HepG2 (cell line): ENCODE measurements around the gene COX4I2. TPM values are rescaled to one million over a fixed set of nuclear protein-coding genes. Genes with fewer than 3 reads are reported as not detected.

Experiments
- ATAC-seq: fragments of 200-7000 bp; cut with Tn5 transposase; 3 replicates; pipeline ENCODE4 v1.9.1; 2020; ENCODE audit warnings: mild to moderate bottlenecking, moderate library complexity
- BruUV-seq: library from RNA; stranded (reverse); fragments of 400-500 nt; replicated peaks from 2 replicates; lab custom pipeline; 2021; lab: Mats Ljungman, UMichigan
- CTCF ChIA-PET: fragments of 300-600 bp; formaldehyde crosslinking; extraction: SDS; loops from one replicate; lab custom pipeline; 2021; ENCODE audit warnings: low total read pairs, inconsistent platforms, low intra/inter-chr PET ratio; lab: Yijun Ruan, JAX
- POLR2A ChIA-PET: fragments of 350-600 bp; sonication (Branson Sonifier 250); formaldehyde crosslinking; loops from one replicate; lab custom pipeline; 2020; ENCODE audit warnings: antibody characterized with exemption, inconsistent platforms; lab: Yijun Ruan, JAX
- DNase-seq: peaks from one replicate; pipeline ENCODE4 v3.0.0-alpha.2; 2015; ENCODE audit warnings: low spot score
- FAIRE-seq: peaks from 3 replicates; lab custom pipeline; 2011; peaks lifted over from hg19 to GRCh38; lab: Jason Lieb, UNC
- H2AFZ ChIP-seq: one replicate; pipeline ENCODE4 v1.6.1; 2011; ENCODE audit warnings: low read length, inconsistent platforms
- H3K27ac ChIP-seq: fragments of 300-600 bp; 3 replicates; pipeline ENCODE4 v1.8.0; 2011; ENCODE audit warnings: mixed run types, mild to moderate bottlenecking, mixed read lengths, low read length, inconsistent platforms; ENCODE audit not compliant: insufficient read depth; ENCODE audit errors: extremely low read length
- H3K27me3 ChIP-seq, 2 experiments: fragments of 200-600 bp in 1 of 2; 2 replicates in 1 of 2; 3 replicates in 1 of 2; pipeline versions ENCODE4 v1.6.0 to v1.8.0; 2011; ENCODE audit warnings: low read length in 2 of 2, mild to moderate bottlenecking in 2 of 2, moderate library complexity in 2 of 2, inconsistent platforms in 1 of 2; ENCODE audit not compliant: insufficient read depth in 2 of 2, control insufficient read depth in 1 of 2
- H3K36me3 ChIP-seq, 2 experiments: fragments of 200-600 bp in 1 of 2; replicated peaks in 1 of 2; 2 replicates in 1 of 2; 3 replicates in 1 of 2; pipeline versions ENCODE4 v1.5.1 to v1.8.0; 2011; ENCODE audit warnings: low read length in 2 of 2, inconsistent platforms in 1 of 2; ENCODE audit not compliant: insufficient read depth in 2 of 2, control insufficient read depth in 1 of 2
- H3K4me1 ChIP-seq: 2 replicates; pipeline ENCODE4 v1.5.1; 2012; ENCODE audit warnings: low read length, inconsistent platforms; ENCODE audit not compliant: insufficient read depth
- H3K4me2 ChIP-seq: 2 replicates; pipeline ENCODE4 v1.6.0; 2011; ENCODE audit warnings: low read depth, low read length, inconsistent platforms
- H3K4me3 ChIP-seq, 3 experiments: fragments of 200-600 bp in 1 of 3; sonication (generic), shearing (Covaris generic) in 1 of 3; replicated peaks in 1 of 3; 2 replicates each; pipeline ENCODE4 v1.5.1; 2011 to 2016; ENCODE audit warnings: low read length in 3 of 3, inconsistent platforms in 2 of 3, low read depth in 2 of 3, mild to moderate bottlenecking in 2 of 3, control low read depth in 1 of 3, mixed read lengths in 1 of 3; ENCODE audit not compliant: insufficient read depth in 1 of 3
- H3K79me2 ChIP-seq: one replicate; pipeline ENCODE4 v1.6.1; 2011; ENCODE audit warnings: low read length, inconsistent platforms; ENCODE audit not compliant: insufficient read depth
- H3K9ac ChIP-seq: 2 replicates; pipeline ENCODE4 v1.6.0; 2011; ENCODE audit warnings: mild to moderate bottlenecking, low read depth, low read length, inconsistent platforms; ENCODE audit not compliant: insufficient read depth
- H3K9me3 ChIP-seq: 2 replicates; pipeline ENCODE4 v1.5.1; 2012; ENCODE audit warnings: mild to moderate bottlenecking, low read length
- H4K20me1 ChIP-seq: 2 replicates; pipeline ENCODE4 v1.6.0; 2011; ENCODE audit warnings: inconsistent platforms, mild to moderate bottlenecking, low read length, moderate library complexity; ENCODE audit not compliant: insufficient read depth
- AGO2 ChIP-seq: fragments of 200-400 bp; formaldehyde crosslinking; optimal IDR thresholded peaks from 2 replicates; pipeline ENCODE3; 2017; ENCODE audit warnings: mild to moderate bottlenecking, low read depth, low read length, moderate library complexity
- HES4 ChIP-seq: sonication (generic); formaldehyde crosslinking; IDR thresholded peaks from 2 replicates; pipeline ENCODE4 v1.9.0; 2021; ENCODE audit warnings: mild to moderate bottlenecking, missing genetic modification reagents, borderline replicate concordance
- HNRNPL ChIP-seq: fragments of 200-400 bp; formaldehyde crosslinking; IDR thresholded peaks from 2 replicates; pipeline ENCODE4 v1.6.1; 2017; ENCODE audit warnings: mild to moderate bottlenecking, low read depth, low read length
- IRX3 ChIP-seq: sonication (generic); formaldehyde crosslinking; IDR thresholded peaks from 2 replicates; pipeline ENCODE4 v1.8.1; 2023; ENCODE audit warnings: mild to moderate bottlenecking, low read depth, missing genetic modification reagents, borderline replicate concordance
- POLR2AphosphoS2 ChIP-seq: IDR thresholded peaks from 2 replicates; pipeline ENCODE4 v1.6.1; 2011; ENCODE audit warnings: low read depth, low read length, improper control_type of control experiment
- PRMT3 ChIP-seq: sonication (generic); formaldehyde crosslinking; IDR thresholded peaks from 2 replicates; pipeline ENCODE4 v1.8.1; 2022; ENCODE audit warnings: low read depth, mild to moderate bottlenecking, moderate library complexity, missing genetic modification reagents, borderline replicate concordance
- SIN3A ChIP-seq: IDR thresholded peaks from 2 replicates; pipeline ENCODE4 v1.6.1; 2011; ENCODE audit warnings: low read depth, mild to moderate bottlenecking, control low read depth, low read length, borderline replicate concordance
- ZBTB7A ChIP-seq: sonication (generic); formaldehyde crosslinking; IDR thresholded peaks from 2 replicates; pipeline ENCODE4 v1.8.0; 2022; ENCODE audit warnings: mild to moderate bottlenecking, missing genetic modification reagents
- ZBTB8A ChIP-seq: sonication (generic); formaldehyde crosslinking; IDR thresholded peaks from 2 replicates; pipeline ENCODE4 v1.4.0; 2020; ENCODE audit warnings: mild to moderate bottlenecking, low read depth, missing genetic modification reagents, borderline replicate concordance
- ZC3H4 ChIP-seq: sonication (generic); formaldehyde crosslinking; IDR thresholded peaks from 2 replicates; pipeline ENCODE4 v1.4.0; 2020; ENCODE audit warnings: missing genetic modification reagents, borderline replicate concordance
- ZNF672 ChIP-seq: sonication (generic); formaldehyde crosslinking; IDR thresholded peaks from 2 replicates; pipeline ENCODE4 v1.8.1; 2022; ENCODE audit warnings: missing genetic modification reagents
- ZNF7 ChIP-seq: IDR thresholded peaks from 2 replicates; pipeline ENCODE4 v1.6.1; 2016; ENCODE audit warnings: missing biosample characterization, missing genetic modification reagents
- ZNF768 ChIP-seq: sonication (generic); formaldehyde crosslinking; IDR thresholded peaks from 2 replicates; pipeline ENCODE4 v1.4.0; 2020; ENCODE audit warnings: missing genetic modification reagents
- ZNF788 ChIP-seq: sonication (generic); formaldehyde crosslinking; IDR thresholded peaks from 2 replicates; pipeline ENCODE4 v1.5.0; 2020; ENCODE audit warnings: mild to moderate bottlenecking, missing genetic modification reagents, borderline replicate concordance
- ZNF839 ChIP-seq: sonication (generic); formaldehyde crosslinking; IDR thresholded peaks from 2 replicates; pipeline ENCODE4 v1.4.0; 2020; ENCODE audit warnings: missing genetic modification reagents, mild to moderate bottlenecking, borderline replicate concordance
- WGBS: methylation state at CpG from one replicate; pipeline ENCODE4 v1.1.6; 2017; ENCODE audit warnings: low lambda C conversion rate; 5-methylcytosine and 5-hydroxymethylcytosine counted together
- in situ Hi-C: cut with HindIII; loops from 2 replicates; pipeline ENCODE4 v1.10.0; 2017; ENCODE audit warnings: low pct_unique_long_range_greater_than_20kb; ENCODE audit not compliant: extremely low pct_ligation_motif_present
- intact Hi-C: fragments of 100-400 bp; cut with micrococcal nuclease; formaldehyde crosslinking; loops from one replicate; pipeline ENCODE4 v1.10.0; 2022; ENCODE audit not compliant: unreplicated experiment
- polyA plus RNA-seq, 8 experiments: library from polyadenylated mRNA; depleted of rRNA in 3 of 8; stranded (reverse) in 7 of 8; unstranded in 1 of 8; fragments of >200 nt; fragmentation: Illumina TruSeq in 4 of 8; extraction: Trizol in 4 of 8; gene quantifications; 2 replicates each; pipeline versions ENCODE4 v1.2.1 to v1.2.3, GENCODE V29; 2011 to 2016; ENCODE audit warnings: low read depth in 4 of 8, missing spikeins in 1 of 8, mixed read lengths in 1 of 8; ENCODE audit not compliant: insufficient read depth in 1 of 8
- total RNA-seq, 5 experiments: library from RNA; depleted of rRNA; stranded (reverse); fragments of >200 nt; fragmentation: Illumina TruSeq; extraction: Trizol; gene quantifications; 2 replicates each; pipeline ENCODE4 v1.2.3, GENCODE V29; 2016; ENCODE audit warnings: low read depth in 1 of 5
- TF ChIP-seq, protein P1 (sequence below): sonication (generic); formaldehyde crosslinking; IDR thresholded peaks from 2 replicates; pipeline ENCODE4 v1.4.0; 2020; ENCODE audit warnings: mild to moderate bottlenecking, missing genetic modification reagents
- TF ChIP-seq, protein P2 (sequence below): sonication (generic); formaldehyde crosslinking; IDR thresholded peaks from 2 replicates; pipeline ENCODE4 v1.5.1; 2020; ENCODE audit warnings: missing genetic modification reagents, mild to moderate bottlenecking, borderline replicate concordance

The COX4I2 gene
- total and polyA plus RNA-seq, 2 of the 13 experiments (the other 11 are each of a cell fraction or from before 2014, with no cell fraction given): 1.1 TPM; not detected in 1

- Histone ChIP-seq H3K9ac (peak overlapping the region; percentile 30; the same call in 1 of the 2 replicates), H2AFZ (no peak overlapping the region), H3K4me2 (no peak overlapping the region), H3K79me2 (peaks cover 40% of the 10 kb centered on the region), H4K20me1 (peaks cover 21% of the 10 kb centered on the region; the same call in 1 of the 2 replicates), H3K4me3 (no peak overlapping the region), H3K36me3 (peaks cover 44 to 52% of the 10 kb centered on the region in 2 experiments), H3K27me3 (no peaks in the 10 kb centered on the region), H3K4me1 (peaks cover 99% of the 10 kb centered on the region), H3K27ac (peak overlapping the region; percentile 77), H3K9me3 (no peaks in the 10 kb centered on the region)
- FAIRE-seq (no peak), ATAC-seq (no peak), DNase-seq (no peak)
- POLR2A ChIA-PET: interaction anchor here (2.6 to 16.2 kb wide), 4 partner anchors 12 to 44 kb away, joined by 26 to 1981 read pairs (median 155); partner anchors contain the start of gene BCL2L1
- CTCF ChIA-PET: interaction anchor here (5.9 kb wide), 1 partner anchor 58 kb away, joined by 100 read pairs; the partner anchor contains the start of gene BCL2L1
- BruUV-seq: no TSS peak
- WGBS: 98% methylated on average over 10 of the region's 10 CpGs
- TF ChIP-seq HNRNPL (0 out of 2 replicates have a peak, but pooled peaks have one; percentile 61), ZNF788 (CRISPR knock-in tag) (0 out of 2 replicates have a peak, but pooled peaks have one; percentile 10), SIN3A (no peak), AGO2 (peak; percentile 81), POLR2AphosphoS2 (peak; percentile 86; the same call in 1 of the 2 replicates), IRX3 (CRISPR knock-in tag) (no peak), ZNF7 (CRISPR knock-in tag) (no peak), ZNF768 (CRISPR knock-in tag) (no peak), ZNF839 (CRISPR knock-in tag) (no peak), ZNF672 (CRISPR knock-in tag) (0 out of 2 replicates have a peak, but pooled peaks have one; percentile 0), ZBTB8A (CRISPR knock-in tag) (no peak), ZC3H4 (CRISPR knock-in tag) (0 out of 2 replicates have a peak, but pooled peaks have one; percentile 24), HES4 (CRISPR knock-in tag) (0 out of 2 replicates have a peak, but pooled peaks have one; percentile 9), PRMT3 (no peak), ZBTB7A (CRISPR knock-in tag) (peak; percentile 45; the same call in 1 of the 2 replicates)
- TF ChIP-seq, protein P1, sequence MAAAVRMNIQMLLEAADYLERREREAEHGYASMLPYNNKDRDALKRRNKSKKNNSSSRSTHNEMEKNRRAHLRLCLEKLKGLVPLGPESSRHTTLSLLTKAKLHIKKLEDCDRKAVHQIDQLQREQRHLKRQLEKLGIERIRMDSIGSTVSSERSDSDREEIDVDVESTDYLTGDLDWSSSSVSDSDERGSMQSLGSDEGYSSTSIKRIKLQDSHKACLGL (CRISPR knock-in tag): peak; percentile 24; the same call in 1 of the 2 replicates
- TF ChIP-seq, protein P2, sequence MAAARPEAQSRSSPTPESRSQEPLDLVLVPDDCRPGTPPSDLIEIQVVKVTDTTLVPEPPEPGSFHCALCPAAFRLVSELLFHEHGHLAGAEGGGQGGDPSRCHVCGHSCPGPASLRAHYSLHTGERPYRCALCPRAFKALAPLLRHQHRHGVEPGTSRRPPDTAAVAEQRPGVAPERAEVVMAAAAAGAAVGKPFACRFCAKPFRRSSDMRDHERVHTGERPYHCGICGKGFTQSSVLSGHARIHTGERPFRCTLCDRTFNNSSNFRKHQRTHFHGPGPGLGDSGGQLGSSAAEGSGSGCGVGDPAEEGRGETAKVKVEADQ (CRISPR knock-in tag): 0 out of 2 replicates have a peak, but pooled peaks have one; percentile 21
- intact Hi-C loops: loop anchor here (2.0 kb wide), 1 partner anchor 13 kb away; no protein-coding TSS in a partner anchor
- in situ Hi-C loops: no loop called here
Measured at GRCh38 chr20:31665753-31666152, 28.0 kb downstream of the COX4I2 start.
